OCI-LY3 (cell line): Measurements from ENCODE around the gene ADGRG7.

Experiments used
- EZH2phosphoT487 ChIP-seq: fragments of 200-600 bp; shearing (Covaris generic); IDR thresholded peaks from 2 replicates; pipeline ENCODE4 v1.6.1; 2018; ENCODE audit warnings: antibody characterized with exemption, mixed run types, low read depth
- TF ChIP-seq, protein P1 (sequence below): fragments of 200-600, 300-600 bp; sonication (generic); IDR thresholded peaks from 2 replicates; pipeline ENCODE4 v1.5.1; 2014; ENCODE audit warnings: antibody characterized with exemption, low read length, low read depth

- TF ChIP-seq, protein P1, sequence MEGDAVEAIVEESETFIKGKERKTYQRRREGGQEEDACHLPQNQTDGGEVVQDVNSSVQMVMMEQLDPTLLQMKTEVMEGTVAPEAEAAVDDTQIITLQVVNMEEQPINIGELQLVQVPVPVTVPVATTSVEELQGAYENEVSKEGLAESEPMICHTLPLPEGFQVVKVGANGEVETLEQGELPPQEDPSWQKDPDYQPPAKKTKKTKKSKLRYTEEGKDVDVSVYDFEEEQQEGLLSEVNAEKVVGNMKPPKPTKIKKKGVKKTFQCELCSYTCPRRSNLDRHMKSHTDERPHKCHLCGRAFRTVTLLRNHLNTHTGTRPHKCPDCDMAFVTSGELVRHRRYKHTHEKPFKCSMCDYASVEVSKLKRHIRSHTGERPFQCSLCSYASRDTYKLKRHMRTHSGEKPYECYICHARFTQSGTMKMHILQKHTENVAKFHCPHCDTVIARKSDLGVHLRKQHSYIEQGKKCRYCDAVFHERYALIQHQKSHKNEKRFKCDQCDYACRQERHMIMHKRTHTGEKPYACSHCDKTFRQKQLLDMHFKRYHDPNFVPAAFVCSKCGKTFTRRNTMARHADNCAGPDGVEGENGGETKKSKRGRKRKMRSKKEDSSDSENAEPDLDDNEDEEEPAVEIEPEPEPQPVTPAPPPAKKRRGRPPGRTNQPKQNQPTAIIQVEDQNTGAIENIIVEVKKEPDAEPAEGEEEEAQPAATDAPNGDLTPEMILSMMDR: no peak
- TF ChIP-seq EZH2phosphoT487: no peak
Measured at GRCh38 chr3:100708989-100709841, 99.8 kb downstream of the ADGRG7 start, which contains the start of gene TFG.
